ENCODE measurements around the gene ELF2. TPM values are rescaled to one million over a fixed set of nuclear protein-coding genes. Genes with fewer than 3 reads are reported as not detected.
"Not testable (repeated sequence)": the region's sequence is repeated elsewhere in the genome, so short reads cannot be mapped to it uniquely, and the experiment has no call there.

ELF2 gene
- total RNA-seq, 3 donors from 2014 or later (not counting 1 experiment from before 2014, with no cell fraction given) = 93.7 to 115 (median 114) TPM

GRCh38 chr4:139164731-139165130 is 12.3 kb downstream of the ELF2 start:
- no peaks in the 10 kb centered on the region for H3K36me3 ChIP-seq (ENCODE audit: control insufficient read depth, insufficient read depth, low read length)
- no peak overlapping the region for H3K27ac Mint-ChIP-seq
- DNase-seq (no peak), ATAC-seq (no peak)
- no peaks in the 10 kb centered on the region for H3K9me3 Mint-ChIP-seq
- H3K4me1 ChIP-seq (ENCODE audit: control insufficient read depth, insufficient read depth, low read length) = peaks cover 3% of the 10 kb centered on the region
- H3K36me3 Mint-ChIP-seq = no peaks in the 10 kb centered on the region
- H3K4me3 Mint-ChIP-seq = no peak overlapping the region
- no peaks in the 10 kb centered on the region for H3K27me3 Mint-ChIP-seq (ENCODE audit: low read depth in 2 of 2)
- peaks cover 0 to 5% of the 10 kb centered on the region in 2 donors for H3K4me1 Mint-ChIP-seq
- no peaks in the 10 kb centered on the region for H3K27me3 ChIP-seq (ENCODE audit: control insufficient read depth, insufficient read depth, low read length)
- H3K27ac ChIP-seq (ENCODE audit: low read length) = no peak overlapping the region
- no peak overlapping the region for H3K4me3 ChIP-seq (ENCODE audit: low read length)
- no peaks in the 10 kb centered on the region for H3K9me3 ChIP-seq (ENCODE audit: control insufficient read depth, insufficient read depth, low read length)
- TF ChIP-seq CTCF (IDR thresholded peaks at IDR 0.05) = no peak
- intact Hi-C loops (cut with micrococcal nuclease) = no loop called here
- WGBS (ENCODE audit: insufficient coverage) = 90% methylated on average over 1 of the region's 1 CpG

- no peak overlapping the region for H3K4me3 Mint-ChIP-seq
- H3K9me3 Mint-ChIP-seq = no peaks in the 10 kb centered on the region
- no peaks in the 10 kb centered on the region for H3K36me3 ChIP-seq (ENCODE audit: control insufficient read depth, insufficient read depth, low read length)
- no peak for TF ChIP-seq CTCF (IDR thresholded peaks at IDR 0.05)
- ATAC-seq (no peak), DNase-seq (no peak)
- no peaks in the 10 kb centered on the region for H3K27me3 ChIP-seq (ENCODE audit: control insufficient read depth, insufficient read depth, low read length)
- peaks cover 3% of the 10 kb centered on the region for H3K4me1 ChIP-seq (ENCODE audit: control insufficient read depth, insufficient read depth, low read length)
- H3K27ac Mint-ChIP-seq = peak overlapping the region in 1 of 2 donors; percentile 8
- H3K27me3 Mint-ChIP-seq (ENCODE audit: low read depth in 2 of 2) = no peaks in the 10 kb centered on the region
- no peak overlapping the region for H3K27ac ChIP-seq (ENCODE audit: low read length)
- H3K36me3 Mint-ChIP-seq = no peaks in the 10 kb centered on the region
- intact Hi-C loops (cut with micrococcal nuclease) = no loop called here
- H3K9me3 ChIP-seq (ENCODE audit: control insufficient read depth, insufficient read depth, low read length) = no peaks in the 10 kb centered on the region
- no peak overlapping the region for H3K4me3 ChIP-seq (ENCODE audit: low read length)
- 88% methylated on average over 2 of the region's 2 CpGs for WGBS (ENCODE audit: insufficient coverage)
- H3K4me1 Mint-ChIP-seq = peaks cover 8 to 13% of the 10 kb centered on the region in 2 donors
Measured at GRCh38 chr4:139163806-139164206, 13.2 kb downstream of the ELF2 start.

- H3K27me3 ChIP-seq (ENCODE audit: control insufficient read depth, insufficient read depth, low read length); intact Hi-C loops (cut with micrococcal nuclease); H3K36me3 Mint-ChIP-seq; H3K4me3 Mint-ChIP-seq; H3K27ac ChIP-seq (ENCODE audit: low read length); H3K27ac Mint-ChIP-seq; H3K4me3 ChIP-seq (ENCODE audit: low read length); H3K4me1 ChIP-seq (ENCODE audit: control insufficient read depth, insufficient read depth, low read length); H3K36me3 ChIP-seq (ENCODE audit: control insufficient read depth, insufficient read depth, low read length); H3K9me3 Mint-ChIP-seq; H3K27me3 Mint-ChIP-seq (ENCODE audit: low read depth in 2 of 2); ATAC-seq; DNase-seq; H3K9me3 ChIP-seq (ENCODE audit: control insufficient read depth, insufficient read depth, low read length): not testable (repeated sequence)
- WGBS (ENCODE audit: insufficient coverage) = 95% methylated on average over 9 of the region's 9 CpGs
- H3K4me1 Mint-ChIP-seq = peaks cover 20 to 22% of the 10 kb centered on the region in 2 donors
Measured at GRCh38 chr4:139157977-139158376, 19.0 kb downstream of the ELF2 start.

- intact Hi-C loops (cut with micrococcal nuclease) = no loop called here
- DNase-seq = no peak
- no peaks in the 10 kb centered on the region for H3K9me3 ChIP-seq (ENCODE audit: control insufficient read depth, insufficient read depth, low read length)
- H3K9me3 Mint-ChIP-seq = no peaks in the 10 kb centered on the region
- ATAC-seq = no peak
- no peak overlapping the region for H3K4me3 ChIP-seq (ENCODE audit: low read length)
- H3K4me1 Mint-ChIP-seq = peaks cover 20 to 22% of the 10 kb centered on the region in 2 donors
- 81% methylated on average over 4 of the region's 5 CpGs for WGBS (ENCODE audit: insufficient coverage)
- H3K27me3 ChIP-seq (ENCODE audit: control insufficient read depth, insufficient read depth, low read length) = no peaks in the 10 kb centered on the region
- no peak for TF ChIP-seq CTCF (IDR thresholded peaks at IDR 0.05)
- H3K4me3 Mint-ChIP-seq = no peak overlapping the region
- H3K36me3 Mint-ChIP-seq = no peaks in the 10 kb centered on the region
- no peak overlapping the region for H3K27ac Mint-ChIP-seq
- no peaks in the 10 kb centered on the region for H3K36me3 ChIP-seq (ENCODE audit: control insufficient read depth, insufficient read depth, low read length)
- no peaks in the 10 kb centered on the region for H3K27me3 Mint-ChIP-seq (ENCODE audit: low read depth in 2 of 2)
- H3K27ac ChIP-seq (ENCODE audit: low read length) = no peak overlapping the region
- no peaks in the 10 kb centered on the region for H3K4me1 ChIP-seq (ENCODE audit: control insufficient read depth, insufficient read depth, low read length)
Measured at GRCh38 chr4:139154952-139155557, 22.0 kb downstream of the ELF2 start.

Data from natural killer cell (primary cell).